Gastroesophageal sphincter (tissue), 3 donors: ENCODE measurements around the gene C1orf159.

Source experiments
- CTCF ChIP-seq, 4 experiments: fragments of 200-600 bp in 2 of 4; fragments of 450-650 bp in 2 of 4; sonication (generic) in 1 of 4; IDR thresholded peaks; one replicate each; pipeline ENCODE4 v1.5.1; 2017 to 2019; ENCODE audit warnings: antibody characterized with exemption in 4 of 4, mild to moderate bottlenecking in 2 of 4, moderate library complexity in 2 of 4
- EP300 ChIP-seq: sonication (generic); formaldehyde crosslinking; IDR thresholded peaks from one replicate; pipeline ENCODE4 v1.6.1; 2017; ENCODE audit warnings: antibody characterized with exemption, mild to moderate bottlenecking
- POLR2A ChIP-seq, 2 donors: fragments of 450-650 bp; IDR thresholded peaks; one replicate each; pipeline ENCODE4 v1.6.1; 2017; ENCODE audit warnings: antibody characterized with exemption in 2 of 2, mild to moderate bottlenecking in 2 of 2, moderate library complexity in 1 of 2

DNA sequence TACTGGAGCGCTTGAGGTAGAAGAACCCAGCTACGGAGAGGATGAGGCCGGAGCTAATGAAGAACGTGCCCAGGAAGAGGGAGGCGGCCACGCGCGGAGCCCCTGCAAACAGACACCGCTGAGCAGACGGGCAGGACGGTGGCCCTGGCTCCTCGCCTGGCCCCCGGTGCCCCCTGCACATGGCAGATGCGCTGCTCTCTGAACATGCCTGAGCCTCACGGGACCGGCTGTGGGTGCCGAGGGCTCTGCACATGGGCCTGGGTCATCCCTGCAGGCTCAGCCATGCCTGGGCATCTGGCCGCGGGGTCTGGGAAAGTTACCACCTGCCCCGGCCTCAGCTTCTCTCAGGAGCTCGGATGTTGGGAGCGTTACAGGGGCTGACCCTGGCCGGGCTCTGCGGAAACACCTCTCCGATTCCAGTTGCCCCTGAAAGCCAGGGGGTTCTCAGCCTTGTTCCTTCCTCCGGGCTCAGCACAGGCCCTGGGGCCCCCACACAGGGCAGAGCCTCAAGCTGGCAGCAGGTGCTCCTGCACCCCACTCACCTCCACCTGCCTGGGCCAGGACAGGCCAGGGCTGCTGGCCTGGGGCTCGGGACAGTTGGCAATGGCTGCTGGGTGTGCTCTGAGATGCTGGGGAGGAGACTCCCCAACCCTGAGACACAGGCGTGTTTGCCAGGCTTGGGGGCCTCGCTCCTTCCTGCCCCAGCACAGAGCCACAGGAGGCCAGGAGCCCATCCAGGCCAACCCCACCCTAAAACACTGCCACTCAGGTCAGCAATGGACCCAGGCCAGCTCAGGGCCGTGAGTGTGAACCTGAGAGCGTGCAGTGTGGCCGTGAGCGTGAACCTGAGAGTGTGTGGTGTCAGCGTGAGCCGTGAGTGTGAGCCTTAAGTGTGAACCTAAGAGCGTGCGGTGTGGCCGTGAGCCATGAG, 29.7 kb downstream of the C1orf159 start:
- TF ChIP-seq CTCF (IDR thresholded peaks at IDR 0.05) (no peak), POLR2A (IDR thresholded peaks at IDR 0.05) (no peak), EP300 (no peak)
